Right lobe of liver (tissue), 6 donors: ENCODE data around the gene OSBPL8. TPM values are rescaled to one million over a fixed set of nuclear protein-coding genes. Genes with fewer than 3 reads are reported as not detected.

ENCODE experiments used
- ATAC-seq, 4 donors: fragments of 200-7000 bp; cut with Tn5 transposase; one replicate each; pipeline ENCODE4 v1.9.1; 2020; ENCODE audit warnings: mild to moderate bottlenecking in 4 of 4, moderate library complexity in 4 of 4
- DNase-seq, 3 donors: peaks; one replicate each; pipeline ENCODE4 v3.0.0-alpha.2; 2020
- H3K27ac ChIP-seq, 3 donors: fragments of 200-600 bp; one replicate each; pipeline ENCODE4 v1.8.0; 2022
- H3K27me3 ChIP-seq, 2 donors: fragments of 200-600 bp; one replicate each; pipeline ENCODE4 v1.8.0; 2022
- H3K36me3 ChIP-seq, 4 donors: fragments of 200-600 bp; sonication (generic) in 1 of 4; one replicate each; pipeline versions ENCODE4 v1.5.1 to v1.8.0; 2017 to 2022; ENCODE audit warnings: control low read depth in 1 of 4
- H3K4me1 ChIP-seq, 4 donors: fragments of 200-600 bp; sonication (generic) in 1 of 4; one replicate each; pipeline versions ENCODE4 v1.5.1 to v1.8.0; 2017 to 2022; ENCODE audit warnings: control low read depth in 1 of 4
- H3K4me3 ChIP-seq, 3 donors: fragments of 200-600 bp; one replicate each; pipeline ENCODE4 v1.8.0; 2022
- H3K9me3 ChIP-seq, 4 donors: fragments of 200-600 bp; sonication (generic) in 1 of 4; one replicate each; pipeline versions ENCODE4 v1.5.1 to v1.8.0; 2017 to 2022; ENCODE audit warnings: control low read depth in 1 of 4
- CTCF ChIP-seq, 4 donors: fragments of 200-600 bp in 3 of 4; fragments of 450-650 bp in 1 of 4; IDR thresholded peaks; one replicate each; pipeline versions ENCODE4 v1.5.1 to v1.8.0; 2016 to 2022; ENCODE audit warnings: antibody characterized with exemption in 4 of 4, mild to moderate bottlenecking in 2 of 4
- POLR2A ChIP-seq: fragments of 450-650 bp; IDR thresholded peaks from one replicate; pipeline ENCODE4 v1.6.1; 2017; ENCODE audit warnings: antibody characterized with exemption, mild to moderate bottlenecking
- WGBS: methylation state at CpG from one replicate; pipeline ENCODE4 v1.1.6; 2018; ENCODE audit warnings: low coverage, low lambda C conversion rate; ENCODE audit not compliant: insufficient coverage; ENCODE audit errors: missing lambda C conversion rate; 5-methylcytosine and 5-hydroxymethylcytosine counted together
- intact Hi-C, 2 donors: fragments of 100-400 bp; cut with DNase I; formaldehyde crosslinking; loops; one replicate each; pipeline versions ENCODE4 v1.11.2 to v1.14.1; 2022
- total RNA-seq, 6 experiments: library from RNA; depleted of rRNA in 2 of 6; stranded (reverse); fragments of >200 nt in 2 of 6; fragmentation: NEBNext Ultra II Directional in 3 of 6; extraction: Animal tissue kit (Norgen Biotek cat#: 25700) in 3 of 6; gene quantifications; one replicate each; pipeline versions ENCODE4 v1.1.0 to v1.2.4, GENCODE V29; 2016 to 2023
- donor health status: DM: no; HTN: yes; CAD: no.
- donor health status: DM: no; HTN: no; CAD: no.
- donor health status: DM: no; HTN: no; CAD: no.
- donor health status: DM: no; HTN: yes; CAD: no.
- donor health status: DM: no; HTN: yes; CAD: no.

The OSBPL8 gene
- total RNA-seq, 6 experiments from 2014 or later: 20.2 to 29.1 (median 24.2) TPM

- Histone ChIP-seq H3K4me1 (peaks cover 0 to 23% (median 11%) of the 10 kb centered on the region in 4 donors), H3K27ac (peak overlapping the region; percentile 93 to 98 (median 97)), H3K9me3 (no peaks in the 10 kb centered on the region), H3K27me3 (no peaks in the 10 kb centered on the region), H3K36me3 (no peaks in the 10 kb centered on the region), H3K4me3 (peak overlapping the region; percentile 80 to 95 (median 87))
- ATAC-seq: peak in 1 of 4 donors; percentile 2
- peak; percentile 7 for TF ChIP-seq POLR2A
- no peak for TF ChIP-seq CTCF (IDR thresholded peaks at IDR 0.05)
- DNase-seq: no peak
- intact Hi-C loops: no loop called here
- 3% methylated on average over 8 of the region's 8 CpGs for WGBS
These were observed 518 bp upstream of the OSBPL8 start for GRCh38 chr12:76560086-76560491.

- ATAC-seq (peak; percentile 49 to 60 (median 54)), DNase-seq (peak; percentile 68 to 75 (median 69))
- H3K4me1 ChIP-seq: peaks cover 0 to 23% (median 11%) of the 10 kb centered on the region in 4 donors
- TF ChIP-seq POLR2A (no peak), CTCF (IDR thresholded peaks at IDR 0.05) (no peak)
- 2% methylated on average over 17 of the region's 33 CpGs for WGBS
- H3K4me3 ChIP-seq: peak overlapping the region; percentile 80 to 95 (median 87)
- peak overlapping the region; percentile 93 to 98 (median 97) for H3K27ac ChIP-seq
- no peaks in the 10 kb centered on the region for H3K9me3 ChIP-seq
- intact Hi-C loops: no loop called here
- no peaks in the 10 kb centered on the region for H3K36me3 ChIP-seq
- no peaks in the 10 kb centered on the region for H3K27me3 ChIP-seq
These were observed 729 bp downstream of the OSBPL8 start for GRCh38 chr12:76558684-76559399.

- Histone ChIP-seq H3K36me3 (no peaks in the 10 kb centered on the region), H3K4me3 (no peak overlapping the region), H3K4me1 (peaks cover 0 to 14% (median 6%) of the 10 kb centered on the region in 4 donors), H3K27me3 (no peaks in the 10 kb centered on the region), H3K27ac (no peak overlapping the region), H3K9me3 (no peaks in the 10 kb centered on the region)
- DNase-seq (no peak), ATAC-seq (no peak)
- no peak for TF ChIP-seq CTCF (IDR thresholded peaks at IDR 0.05)
- no peak for TF ChIP-seq POLR2A
- intact Hi-C loops: no loop called here
- WGBS: 93% methylated on average over 4 of the region's 4 CpGs
These were observed 3.2 kb downstream of the OSBPL8 start for GRCh38 chr12:76556368-76556767.

- WGBS: 79% methylated on average over 2 of the region's 2 CpGs
- no peak for ATAC-seq
These were observed 3.8 kb downstream of the OSBPL8 start for GRCh38 chr12:76555797-76556196.

More at GRCh38 chr12:76555797-76556196, 3.8 kb downstream of the OSBPL8 start:
- peaks cover 0 to 14% (median 5%) of the 10 kb centered on the region in 4 donors for H3K4me1 ChIP-seq
- DNase-seq: no peak
- intact Hi-C loops: no loop called here
- no peaks in the 10 kb centered on the region for H3K36me3 ChIP-seq
- H3K27ac ChIP-seq: no peak overlapping the region
- H3K4me3 ChIP-seq: no peak overlapping the region
- H3K27me3 ChIP-seq: no peaks in the 10 kb centered on the region
- TF ChIP-seq CTCF (IDR thresholded peaks at IDR 0.05) (no peak), POLR2A (no peak)
- H3K9me3 ChIP-seq: no peaks in the 10 kb centered on the region
